Left renal pelvis (tissue), 4 donors: ENCODE results near the gene UGT1A1. TPM values are rescaled to one million over a fixed set of nuclear protein-coding genes. Genes with fewer than 3 reads are reported as not detected.

Experiments
- DNase-seq, 4 donors: peaks; one replicate each; pipeline ENCODE4 v3.0.0-alpha.2; 2013; ENCODE audit warnings: low read depth in 4 of 4, low spot score in 3 of 4
- polyA plus RNA-seq, 4 donors: library from polyadenylated mRNA; unstranded; fragments of 120-200 nt; gene quantifications; one replicate each; pipeline ENCODE4 v1.2.1, GENCODE V29; 2013; ENCODE audit not compliant: insufficient read length in 4 of 4

Gene UGT1A1
- polyA plus RNA-seq, 4 donors, result 0.07 to 0.39 (median 0.23) TPM

- no peak for DNase-seq
Observed at GRCh38 chr2:233794128-233794658, 34.1 kb downstream of the UGT1A1 start.

GRCh38 chr2:233795735-233796171, 35.7 kb downstream of the UGT1A1 start:
- no peak for DNase-seq

- DNase-seq, result no peak
Observed at GRCh38 chr2:233796254-233796653, 36.2 kb downstream of the UGT1A1 start.

GRCh38 chr2:233798335-233799086, 38.4 kb downstream of the UGT1A1 start:
- DNase-seq, result no peak

GRCh38 chr2:233799087-233799665, 39.1 kb downstream of the UGT1A1 start:
- no peak for DNase-seq

GRCh38 chr2:233799716-233800115, 39.6 kb downstream of the UGT1A1 start:
- DNase-seq, result no peak

GRCh38 chr2:233800208-233800607, 40.1 kb downstream of the UGT1A1 start:
- DNase-seq, result no peak

GRCh38 chr2:233801357-233802131, 41.5 kb downstream of the UGT1A1 start:
- DNase-seq, result no peak

GRCh38 chr2:233802132-233802815, 42.2 kb downstream of the UGT1A1 start:
- no peak for DNase-seq

GRCh38 chr2:233803292-233803911, 43.3 kb downstream of the UGT1A1 start:
- no peak for DNase-seq

GRCh38 chr2:233803994-233804393, 43.9 kb downstream of the UGT1A1 start:
- no peak for DNase-seq

GRCh38 chr2:233807215-233807865, 47.3 kb downstream of the UGT1A1 start:
- DNase-seq, result no peak

- DNase-seq, result no peak
Observed at GRCh38 chr2:233807966-233808935, 48.2 kb downstream of the UGT1A1 start.

- no peak for DNase-seq
Observed at GRCh38 chr2:233810385-233810784, 50.3 kb downstream of the UGT1A1 start.

GRCh38 chr2:233811087-233811486, 51.0 kb downstream of the UGT1A1 start:
- no peak for DNase-seq

- no peak for DNase-seq
Observed at GRCh38 chr2:233811732-233812131, 51.7 kb downstream of the UGT1A1 start.

- peak in 2 of 4 donors; percentile 26 to 57 for DNase-seq
Observed at GRCh38 chr2:233813236-233814055, 53.4 kb downstream of the UGT1A1 start.
